Fibroblast of lung (primary cell): ENCODE data around the gene RIPK3.
A peak's percentile ranks its signal among the peaks of the same experiment; 100 is the strongest.

Experiments used
- EZH2 ChIP-seq: IDR thresholded peaks from 2 replicates; pipeline ENCODE4 v1.5.1; 2012; ENCODE audit warnings: low read length, control low read depth, mild to moderate bottlenecking; ENCODE audit errors: missing control alignments
- TF ChIP-seq, protein P1 (sequence below), 2 donors: IDR thresholded peaks in 1 of 2; conservative IDR thresholded peaks in 1 of 2; 1 replicate in 1 of 2; 2 replicates in 1 of 2; pipeline ENCODE4 v1.5.1; 2011 to 2012; ENCODE audit warnings: low read length in 2 of 2, control low read depth in 1 of 2, inconsistent platforms in 1 of 2, low read depth in 1 of 2, mild to moderate bottlenecking in 1 of 2

DNA sequence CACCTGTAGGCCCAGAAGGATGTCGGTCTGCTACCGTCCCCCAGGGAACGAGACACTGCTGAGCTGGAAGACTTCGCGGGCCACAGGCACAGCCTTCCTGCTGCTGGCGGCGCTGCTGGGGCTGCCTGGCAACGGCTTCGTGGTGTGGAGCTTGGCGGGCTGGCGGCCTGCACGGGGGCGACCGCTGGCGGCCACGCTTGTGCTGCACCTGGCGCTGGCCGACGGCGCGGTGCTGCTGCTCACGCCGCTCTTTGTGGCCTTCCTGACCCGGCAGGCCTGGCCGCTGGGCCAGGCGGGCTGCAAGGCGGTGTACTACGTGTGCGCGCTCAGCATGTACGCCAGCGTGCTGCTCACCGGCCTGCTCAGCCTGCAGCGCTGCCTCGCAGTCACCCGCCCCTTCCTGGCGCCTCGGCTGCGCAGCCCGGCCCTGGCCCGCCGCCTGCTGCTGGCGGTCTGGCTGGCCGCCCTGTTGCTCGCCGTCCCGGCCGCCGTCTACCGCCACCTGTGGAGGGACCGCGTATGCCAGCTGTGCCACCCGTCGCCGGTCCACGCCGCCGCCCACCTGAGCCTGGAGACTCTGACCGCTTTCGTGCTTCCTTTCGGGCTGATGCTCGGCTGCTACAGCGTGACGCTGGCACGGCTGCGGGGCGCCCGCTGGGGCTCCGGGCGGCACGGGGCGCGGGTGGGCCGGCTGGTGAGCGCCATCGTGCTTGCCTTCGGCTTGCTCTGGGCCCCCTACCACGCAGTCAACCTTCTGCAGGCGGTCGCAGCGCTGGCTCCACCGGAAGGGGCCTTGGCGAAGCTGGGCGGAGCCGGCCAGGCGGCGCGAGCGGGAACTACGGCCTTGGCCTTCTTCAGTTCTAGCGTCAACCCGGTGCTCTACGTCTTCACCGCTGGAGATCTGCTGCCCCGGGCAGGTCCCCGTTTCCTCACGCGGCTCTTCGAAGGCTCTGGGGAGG lies 28.9 kb downstream of the RIPK3 start, which contains the start of gene LTB4R:
- TF ChIP-seq, protein P1, sequence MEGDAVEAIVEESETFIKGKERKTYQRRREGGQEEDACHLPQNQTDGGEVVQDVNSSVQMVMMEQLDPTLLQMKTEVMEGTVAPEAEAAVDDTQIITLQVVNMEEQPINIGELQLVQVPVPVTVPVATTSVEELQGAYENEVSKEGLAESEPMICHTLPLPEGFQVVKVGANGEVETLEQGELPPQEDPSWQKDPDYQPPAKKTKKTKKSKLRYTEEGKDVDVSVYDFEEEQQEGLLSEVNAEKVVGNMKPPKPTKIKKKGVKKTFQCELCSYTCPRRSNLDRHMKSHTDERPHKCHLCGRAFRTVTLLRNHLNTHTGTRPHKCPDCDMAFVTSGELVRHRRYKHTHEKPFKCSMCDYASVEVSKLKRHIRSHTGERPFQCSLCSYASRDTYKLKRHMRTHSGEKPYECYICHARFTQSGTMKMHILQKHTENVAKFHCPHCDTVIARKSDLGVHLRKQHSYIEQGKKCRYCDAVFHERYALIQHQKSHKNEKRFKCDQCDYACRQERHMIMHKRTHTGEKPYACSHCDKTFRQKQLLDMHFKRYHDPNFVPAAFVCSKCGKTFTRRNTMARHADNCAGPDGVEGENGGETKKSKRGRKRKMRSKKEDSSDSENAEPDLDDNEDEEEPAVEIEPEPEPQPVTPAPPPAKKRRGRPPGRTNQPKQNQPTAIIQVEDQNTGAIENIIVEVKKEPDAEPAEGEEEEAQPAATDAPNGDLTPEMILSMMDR (conservative IDR thresholded peaks at IDR 0.05 in 1 of 2, IDR thresholded peaks at IDR 0.05 in 1 of 2; ENCODE audit: low read depth in 1 of 2, low read length in 2 of 2) = peak in 1 of 2 donors; percentile 9
- TF ChIP-seq EZH2 = no peak
